ENCODE data around the gene ZNF678.
"Not testable (repeated sequence)": the region's sequence is repeated elsewhere in the genome, so short reads cannot be mapped to it uniquely, and the experiment has no call there.

Gene ZNF678

GRCh38 chr1:227673441-227673840, 110.1 kb downstream of the ZNF678 start:
- no peak overlapping the region for H3K27ac ChIP-seq (ENCODE audit: low read length, poor library complexity, severe bottlenecking)
- no peaks in the 10 kb centered on the region for H3K36me3 ChIP-seq (ENCODE audit: control insufficient read depth in 1 of 2, insufficient read depth in 2 of 2, low read depth in 1 of 2, low read length in 2 of 2)
- H2BK15ac ChIP-seq (ENCODE audit: low read depth, poor library complexity, severe bottlenecking): no peak overlapping the region
- no peak overlapping the region for H3K4me3 ChIP-seq (ENCODE audit: insufficient read depth in 1 of 2, low read depth in 1 of 2, low read length in 2 of 2)
- no peak overlapping the region for H3K18ac ChIP-seq (ENCODE audit: low read depth in 1 of 2, low read length in 2 of 2)
- no peak overlapping the region for H3K23ac ChIP-seq (ENCODE audit: low read length in 2 of 2)
- no peaks in the 10 kb centered on the region for H3K4me1 ChIP-seq (ENCODE audit: control insufficient read depth, insufficient read depth, low read depth, low read length)
- no peaks in the 10 kb centered on the region for H3K27me3 ChIP-seq (ENCODE audit: control insufficient read depth in 1 of 2, insufficient read depth in 1 of 2, low read length in 2 of 2)
- WGBS: 100% methylated on average over 1 of the region's 1 CpG
- H3K9ac ChIP-seq (ENCODE audit: low read length): no peak overlapping the region
- H4K8ac ChIP-seq (ENCODE audit: low read length): no peak overlapping the region
- DNase-seq: no peak
- no peak overlapping the region for H4K91ac ChIP-seq (ENCODE audit: low read length)
- no peaks in the 10 kb centered on the region for H3K79me1 ChIP-seq (replicated peaks; ENCODE audit: low read length, poor library complexity, severe bottlenecking)
- H3K14ac ChIP-seq (ENCODE audit: low read length in 2 of 2): no peak overlapping the region
- H3K4ac ChIP-seq (ENCODE audit: low read depth in 1 of 2, low read length in 2 of 2): no peak overlapping the region
- H2BK5ac ChIP-seq (ENCODE audit: low read depth, low read length, poor library complexity, severe bottlenecking): no peak overlapping the region
- no peak overlapping the region for H2BK120ac ChIP-seq (ENCODE audit: low read depth, low read length)
- H2BK12ac ChIP-seq (ENCODE audit: low read length in 2 of 2): no peak overlapping the region
- peaks cover 86% of the 10 kb centered on the region for H3K9me3 ChIP-seq (ENCODE audit: control insufficient read depth, low read length)
- no peak overlapping the region for H3K4me2 ChIP-seq (ENCODE audit: low read length, poor library complexity, severe bottlenecking)
- H2AFZ ChIP-seq (ENCODE audit: low read depth, low read length): no peak overlapping the region
- H2AK5ac ChIP-seq (ENCODE audit: low read length, severe bottlenecking): no peak overlapping the region

DNA sequence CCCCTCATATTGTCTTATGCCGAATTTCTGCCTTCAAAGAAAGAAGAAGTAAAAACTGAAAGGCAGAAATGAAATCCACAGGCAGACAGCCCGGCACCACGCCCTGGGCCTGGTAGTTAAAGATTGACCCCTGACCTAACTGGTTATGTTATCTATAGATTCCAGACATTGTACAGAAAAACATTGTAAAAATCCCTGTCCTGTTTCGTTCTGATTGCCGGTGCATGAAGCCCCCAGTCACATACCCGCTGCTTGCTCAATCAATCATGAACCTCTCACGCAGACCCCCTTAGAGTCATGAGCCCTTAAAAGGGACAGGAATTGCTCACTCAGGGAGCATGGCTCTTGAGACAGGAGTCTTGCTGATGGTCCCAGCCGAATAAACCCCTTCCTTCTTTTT, 122.5 kb downstream of the ZNF678 start:
- no peak overlapping the region for H3K9ac ChIP-seq (ENCODE audit: low read length)
- no peak overlapping the region for H4K8ac ChIP-seq (ENCODE audit: low read length)
- WGBS: 81% methylated on average over 8 of the region's 8 CpGs
- no peak overlapping the region for H3K14ac ChIP-seq (ENCODE audit: low read length in 2 of 2)
- no peak overlapping the region for H2BK120ac ChIP-seq (ENCODE audit: low read depth, low read length)
- no peak overlapping the region for H3K23ac ChIP-seq (ENCODE audit: low read length in 2 of 2)
- no peak overlapping the region for H3K4me2 ChIP-seq (ENCODE audit: low read length, poor library complexity, severe bottlenecking)
- H4K91ac ChIP-seq (ENCODE audit: low read length): no peak overlapping the region
- no peak overlapping the region for H3K4me3 ChIP-seq (ENCODE audit: insufficient read depth in 1 of 2, low read depth in 1 of 2, low read length in 2 of 2)
- H3K27me3 ChIP-seq (ENCODE audit: control insufficient read depth in 1 of 2, insufficient read depth in 1 of 2, low read length in 2 of 2): no peaks in the 10 kb centered on the region
- H2BK5ac ChIP-seq (ENCODE audit: low read depth, low read length, poor library complexity, severe bottlenecking): no peak overlapping the region
- H2AK5ac ChIP-seq (ENCODE audit: low read length, severe bottlenecking): no peak overlapping the region
- no peak overlapping the region for H3K18ac ChIP-seq (ENCODE audit: low read depth in 1 of 2, low read length in 2 of 2)
- H3K27ac ChIP-seq (ENCODE audit: low read length, poor library complexity, severe bottlenecking): no peak overlapping the region
- H3K36me3 ChIP-seq (ENCODE audit: control insufficient read depth in 1 of 2, insufficient read depth in 2 of 2, low read depth in 1 of 2, low read length in 2 of 2): no peaks in the 10 kb centered on the region
- no peak for DNase-seq
- no peaks in the 10 kb centered on the region for H3K4me1 ChIP-seq (ENCODE audit: control insufficient read depth, insufficient read depth, low read depth, low read length)
- no peaks in the 10 kb centered on the region for H3K79me1 ChIP-seq (replicated peaks; ENCODE audit: low read length, poor library complexity, severe bottlenecking)
- no peak overlapping the region for H2BK12ac ChIP-seq (ENCODE audit: low read length in 2 of 2)
- no peak overlapping the region for H2AFZ ChIP-seq (ENCODE audit: low read depth, low read length)
- H2BK15ac ChIP-seq (ENCODE audit: low read depth, poor library complexity, severe bottlenecking): no peak overlapping the region
- peaks cover 60% of the 10 kb centered on the region for H3K9me3 ChIP-seq (ENCODE audit: control insufficient read depth, low read length)
- H3K4ac ChIP-seq (ENCODE audit: low read depth in 1 of 2, low read length in 2 of 2): no peak overlapping the region

GRCh38 chr1:227697321-227697864, 134.0 kb downstream of the ZNF678 start:
- Histone ChIP-seq H2BK120ac (ENCODE audit: low read depth, low read length) (no peak overlapping the region), H3K4me3 (ENCODE audit: insufficient read depth in 1 of 2, low read depth in 1 of 2, low read length in 2 of 2) (no peak overlapping the region), H3K23ac (ENCODE audit: low read length in 2 of 2) (no peak overlapping the region), H3K27me3 (ENCODE audit: control insufficient read depth in 1 of 2, insufficient read depth in 1 of 2, low read length in 2 of 2) (no peaks in the 10 kb centered on the region), H3K79me1 (replicated peaks; ENCODE audit: low read length, poor library complexity, severe bottlenecking) (no peaks in the 10 kb centered on the region), H2BK12ac (ENCODE audit: low read length in 2 of 2) (no peak overlapping the region), H4K8ac (ENCODE audit: low read length) (no peak overlapping the region), H3K4me1 (ENCODE audit: control insufficient read depth, insufficient read depth, low read depth, low read length) (no peaks in the 10 kb centered on the region), H3K9me3 (ENCODE audit: control insufficient read depth, low read length) (peaks cover 57% of the 10 kb centered on the region), H3K27ac (ENCODE audit: low read length, poor library complexity, severe bottlenecking) (no peak overlapping the region), H2AFZ (ENCODE audit: low read depth, low read length) (no peak overlapping the region), H3K18ac (ENCODE audit: low read depth in 1 of 2, low read length in 2 of 2) (no peak overlapping the region), H3K36me3 (ENCODE audit: control insufficient read depth in 1 of 2, insufficient read depth in 2 of 2, low read depth in 1 of 2, low read length in 2 of 2) (no peaks in the 10 kb centered on the region), H3K4me2 (ENCODE audit: low read length, poor library complexity, severe bottlenecking) (no peak overlapping the region), H4K91ac (ENCODE audit: low read length) (no peak overlapping the region), H3K9ac (ENCODE audit: low read length) (no peak overlapping the region), H2BK5ac (ENCODE audit: low read depth, low read length, poor library complexity, severe bottlenecking) (no peak overlapping the region), H3K4ac (ENCODE audit: low read depth in 1 of 2, low read length in 2 of 2) (no peak overlapping the region), H3K14ac (ENCODE audit: low read length in 2 of 2) (no peak overlapping the region), H2AK5ac (ENCODE audit: low read length, severe bottlenecking) (no peak overlapping the region), H2BK15ac (ENCODE audit: low read depth, poor library complexity, severe bottlenecking) (no peak overlapping the region)
- 100% methylated on average over 1 of the region's 3 CpGs for WGBS
- no peak for DNase-seq

DNA sequence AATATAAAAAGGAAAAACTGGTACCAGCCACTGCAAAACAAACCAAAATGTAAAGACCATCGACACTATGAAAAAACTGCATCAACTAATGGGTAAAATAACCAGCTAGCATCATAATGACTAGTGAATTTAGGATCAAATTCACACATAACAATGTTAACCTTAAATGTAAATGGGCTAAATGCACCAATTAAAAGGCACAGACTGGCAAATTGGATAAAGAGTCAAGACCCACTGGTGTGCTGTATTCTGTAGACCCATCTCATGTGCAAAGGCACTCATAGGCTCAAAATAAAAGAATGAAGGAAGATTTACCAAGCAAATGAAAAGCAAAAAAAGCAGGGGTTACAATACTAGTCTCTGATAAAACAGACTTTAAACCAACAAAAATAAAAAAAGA, 138.3 kb downstream of the ZNF678 start:
- H2BK12ac ChIP-seq (ENCODE audit: low read length in 2 of 2); H3K4ac ChIP-seq (ENCODE audit: low read depth in 1 of 2, low read length in 2 of 2); H3K23ac ChIP-seq (ENCODE audit: low read length in 2 of 2); H2BK5ac ChIP-seq (ENCODE audit: low read depth, low read length, poor library complexity, severe bottlenecking); H3K4me2 ChIP-seq (ENCODE audit: low read length, poor library complexity, severe bottlenecking); H2AK5ac ChIP-seq (ENCODE audit: low read length, severe bottlenecking); H3K9ac ChIP-seq (ENCODE audit: low read length); H2BK120ac ChIP-seq (ENCODE audit: low read depth, low read length); H3K18ac ChIP-seq (ENCODE audit: low read depth in 1 of 2, low read length in 2 of 2); H3K4me3 ChIP-seq (ENCODE audit: insufficient read depth in 1 of 2, low read depth in 1 of 2, low read length in 2 of 2); H3K14ac ChIP-seq (ENCODE audit: low read length in 2 of 2); H2BK15ac ChIP-seq (ENCODE audit: low read depth, poor library complexity, severe bottlenecking); H3K27me3 ChIP-seq (ENCODE audit: control insufficient read depth in 1 of 2, insufficient read depth in 1 of 2, low read length in 2 of 2); H3K79me1 ChIP-seq (replicated peaks; ENCODE audit: low read length, poor library complexity, severe bottlenecking); H4K8ac ChIP-seq (ENCODE audit: low read length); H3K36me3 ChIP-seq (ENCODE audit: control insufficient read depth in 1 of 2, insufficient read depth in 2 of 2, low read depth in 1 of 2, low read length in 2 of 2); H4K91ac ChIP-seq (ENCODE audit: low read length); DNase-seq; H3K27ac ChIP-seq (ENCODE audit: low read length, poor library complexity, severe bottlenecking); H3K4me1 ChIP-seq (ENCODE audit: control insufficient read depth, insufficient read depth, low read depth, low read length); H2AFZ ChIP-seq (ENCODE audit: low read depth, low read length): not testable (repeated sequence)
- no CpG with 5 or more reads among the region's 1 CpG for WGBS
- H3K9me3 ChIP-seq (ENCODE audit: control insufficient read depth, low read length): peaks cover 27% of the 10 kb centered on the region

Data from mesenchymal stem cell (in vitro differentiated cells and primary cell).